WTC11 (cell line): ENCODE results near the gene ISG20.

Source experiments
- CREM ChIP-seq: sonication (generic); formaldehyde crosslinking; IDR thresholded peaks from 2 replicates; pipeline ENCODE4 v1.8.1; 2022; ENCODE audit warnings: mild to moderate bottlenecking, missing genetic modification reagents, moderate library complexity
- CTCF ChIP-seq: fragments of 200-600 bp; IDR thresholded peaks from 2 replicates; pipeline ENCODE4 v1.8.0; 2022; ENCODE audit warnings: antibody characterized with exemption
- NFYB ChIP-seq: sonication (generic); formaldehyde crosslinking; conservative IDR thresholded peaks from 2 replicates; pipeline ENCODE4 v1.8.0; 2022; ENCODE audit warnings: low read depth, missing genetic modification reagents
- PREB ChIP-seq: sonication (generic); formaldehyde crosslinking; IDR thresholded peaks from 2 replicates; pipeline ENCODE4 v1.8.1; 2022; ENCODE audit warnings: mild to moderate bottlenecking, missing genetic modification reagents, moderate library complexity, borderline replicate concordance
- TF ChIP-seq, protein P1 (sequence below): sonication (generic); formaldehyde crosslinking; IDR thresholded peaks from 2 replicates; pipeline ENCODE4 v1.8.1; 2023; ENCODE audit warnings: mild to moderate bottlenecking, missing genetic modification reagents, moderate library complexity
- TF ChIP-seq, protein P2 (sequence below): sonication (generic); formaldehyde crosslinking; IDR thresholded peaks from 2 replicates; pipeline ENCODE4 v1.8.1; 2023; ENCODE audit warnings: mild to moderate bottlenecking, missing genetic modification reagents
- TF ChIP-seq, protein P3 (sequence below): sonication (generic); formaldehyde crosslinking; IDR thresholded peaks from 2 replicates; pipeline ENCODE4 v1.8.0; 2022; ENCODE audit warnings: mild to moderate bottlenecking, missing genetic modification reagents

GRCh38 chr15:88634449-88634848 is 4.4 kb upstream of the ISG20 start:
- no peak for TF ChIP-seq CTCF
- TF ChIP-seq, protein P1, sequence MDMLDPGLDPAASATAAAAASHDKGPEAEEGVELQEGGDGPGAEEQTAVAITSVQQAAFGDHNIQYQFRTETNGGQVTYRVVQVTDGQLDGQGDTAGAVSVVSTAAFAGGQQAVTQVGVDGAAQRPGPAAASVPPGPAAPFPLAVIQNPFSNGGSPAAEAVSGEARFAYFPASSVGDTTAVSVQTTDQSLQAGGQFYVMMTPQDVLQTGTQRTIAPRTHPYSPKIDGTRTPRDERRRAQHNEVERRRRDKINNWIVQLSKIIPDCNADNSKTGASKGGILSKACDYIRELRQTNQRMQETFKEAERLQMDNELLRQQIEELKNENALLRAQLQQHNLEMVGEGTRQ (CRISPR knock-in tag), result no peak
- no peak for TF ChIP-seq CREM (CRISPR knock-in tag)
- no peak for TF ChIP-seq PREB (CRISPR knock-in tag)
- TF ChIP-seq, protein P2, sequence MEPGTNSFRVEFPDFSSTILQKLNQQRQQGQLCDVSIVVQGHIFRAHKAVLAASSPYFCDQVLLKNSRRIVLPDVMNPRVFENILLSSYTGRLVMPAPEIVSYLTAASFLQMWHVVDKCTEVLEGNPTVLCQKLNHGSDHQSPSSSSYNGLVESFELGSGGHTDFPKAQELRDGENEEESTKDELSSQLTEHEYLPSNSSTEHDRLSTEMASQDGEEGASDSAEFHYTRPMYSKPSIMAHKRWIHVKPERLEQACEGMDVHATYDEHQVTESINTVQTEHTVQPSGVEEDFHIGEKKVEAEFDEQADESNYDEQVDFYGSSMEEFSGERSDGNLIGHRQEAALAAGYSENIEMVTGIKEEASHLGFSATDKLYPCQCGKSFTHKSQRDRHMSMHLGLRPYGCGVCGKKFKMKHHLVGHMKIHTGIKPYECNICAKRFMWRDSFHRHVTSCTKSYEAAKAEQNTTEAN (CRISPR knock-in tag), result no peak
- no peak for TF ChIP-seq NFYB (CRISPR knock-in tag)
- TF ChIP-seq, protein P3, sequence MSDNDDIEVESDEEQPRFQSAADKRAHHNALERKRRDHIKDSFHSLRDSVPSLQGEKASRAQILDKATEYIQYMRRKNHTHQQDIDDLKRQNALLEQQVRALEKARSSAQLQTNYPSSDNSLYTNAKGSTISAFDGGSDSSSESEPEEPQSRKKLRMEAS (CRISPR knock-in tag), result no peak
